Gastroesophageal sphincter (tissue), 3 donors: ENCODE data around the gene TEPSIN.

Experiments
- EP300 ChIP-seq: sonication (generic); formaldehyde crosslinking; IDR thresholded peaks from one replicate; pipeline ENCODE4 v1.6.1; 2017; ENCODE audit warnings: antibody characterized with exemption, mild to moderate bottlenecking
- POLR2A ChIP-seq, 2 donors: fragments of 450-650 bp; IDR thresholded peaks; one replicate each; pipeline ENCODE4 v1.6.1; 2017; ENCODE audit warnings: antibody characterized with exemption in 2 of 2, mild to moderate bottlenecking in 2 of 2, moderate library complexity in 1 of 2
- POLR2AphosphoS5 ChIP-seq: sonication (generic); formaldehyde crosslinking; IDR thresholded peaks from one replicate; pipeline ENCODE4 v1.6.1; 2017; ENCODE audit warnings: antibody characterized with exemption
- TF ChIP-seq, protein P1 (sequence below), 4 experiments: fragments of 200-600 bp in 2 of 4; fragments of 450-650 bp in 2 of 4; sonication (generic) in 1 of 4; IDR thresholded peaks; one replicate each; pipeline ENCODE4 v1.5.1; 2017 to 2019; ENCODE audit warnings: antibody characterized with exemption in 4 of 4, mild to moderate bottlenecking in 2 of 4, moderate library complexity in 2 of 4

DNA sequence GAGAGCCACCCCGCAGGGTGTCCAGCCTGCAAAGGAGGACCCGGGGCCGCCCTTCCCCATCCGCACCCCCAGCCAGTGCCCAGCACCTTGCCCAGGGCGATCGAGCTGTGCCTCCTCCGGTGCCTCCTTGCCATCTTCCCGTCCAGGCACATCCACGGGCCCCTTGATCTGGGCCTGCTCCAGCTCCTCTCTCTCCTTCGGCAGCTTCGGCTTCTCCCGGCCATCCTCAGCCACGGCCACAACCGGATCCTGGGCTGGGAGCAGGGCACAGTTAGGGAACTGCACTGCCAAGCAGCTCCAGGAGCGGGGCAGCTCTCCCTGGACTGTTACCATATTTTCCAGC lies 14.1 kb upstream of the TEPSIN start:
- TF ChIP-seq POLR2A (IDR thresholded peaks at IDR 0.05) (no peak), POLR2AphosphoS5 (no peak), EP300 (no peak)
- TF ChIP-seq, protein P1, sequence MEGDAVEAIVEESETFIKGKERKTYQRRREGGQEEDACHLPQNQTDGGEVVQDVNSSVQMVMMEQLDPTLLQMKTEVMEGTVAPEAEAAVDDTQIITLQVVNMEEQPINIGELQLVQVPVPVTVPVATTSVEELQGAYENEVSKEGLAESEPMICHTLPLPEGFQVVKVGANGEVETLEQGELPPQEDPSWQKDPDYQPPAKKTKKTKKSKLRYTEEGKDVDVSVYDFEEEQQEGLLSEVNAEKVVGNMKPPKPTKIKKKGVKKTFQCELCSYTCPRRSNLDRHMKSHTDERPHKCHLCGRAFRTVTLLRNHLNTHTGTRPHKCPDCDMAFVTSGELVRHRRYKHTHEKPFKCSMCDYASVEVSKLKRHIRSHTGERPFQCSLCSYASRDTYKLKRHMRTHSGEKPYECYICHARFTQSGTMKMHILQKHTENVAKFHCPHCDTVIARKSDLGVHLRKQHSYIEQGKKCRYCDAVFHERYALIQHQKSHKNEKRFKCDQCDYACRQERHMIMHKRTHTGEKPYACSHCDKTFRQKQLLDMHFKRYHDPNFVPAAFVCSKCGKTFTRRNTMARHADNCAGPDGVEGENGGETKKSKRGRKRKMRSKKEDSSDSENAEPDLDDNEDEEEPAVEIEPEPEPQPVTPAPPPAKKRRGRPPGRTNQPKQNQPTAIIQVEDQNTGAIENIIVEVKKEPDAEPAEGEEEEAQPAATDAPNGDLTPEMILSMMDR (IDR thresholded peaks at IDR 0.05) = no peak
